H1 (cell line): ENCODE measurements around the gene HBD. TPM values are rescaled to one million over a fixed set of nuclear protein-coding genes. Genes with fewer than 3 reads are reported as not detected.

ENCODE experiments used
- CTCF ChIA-PET: fragments of 300-600 bp; sonication (Branson Sonifier 250); formaldehyde crosslinking; loops from one replicate; lab custom pipeline; 2021; ENCODE audit not compliant: partially characterized antibody; lab: Charles Lee
- POLR2A ChIA-PET: fragments of 300-600 bp; sonication (Branson Sonifier 250); formaldehyde crosslinking; loops from one replicate; lab custom pipeline; 2021; ENCODE audit warnings: inconsistent platforms; ENCODE audit not compliant: partially characterized antibody; lab: Charles Lee
- DNase-seq, 2 experiments: peaks; one replicate each; pipeline versions ENCODE4 v3.0.0 to v3.0.0-alpha.2; 2010 to 2022; ENCODE audit warnings: low spot score in 2 of 2, low read depth in 1 of 2, mixed read lengths in 1 of 2
- FAIRE-seq: peaks from 2 replicates; lab custom pipeline; 2011; peaks lifted over from hg19 to GRCh38; lab: Jason Lieb, UNC
- H2AFZ ChIP-seq: 2 replicates; pipeline ENCODE4 v1.8.1; 2012; ENCODE audit warnings: low read length, inconsistent platforms
- H2AK5ac ChIP-seq: 2 replicates; pipeline ENCODE4 v1.6.1; 2013; ENCODE audit warnings: low read depth, low read length
- H2BK120ac ChIP-seq: replicated peaks from 2 replicates; pipeline ENCODE3; 2013; ENCODE audit warnings: low read depth, low read length, inconsistent platforms
- H2BK12ac ChIP-seq: 2 replicates; pipeline ENCODE4 v1.6.1; 2013; ENCODE audit warnings: low read depth, low read length
- H2BK15ac ChIP-seq: 2 replicates; pipeline ENCODE4 v1.6.1; 2013; ENCODE audit warnings: low read length
- H2BK20ac ChIP-seq: 2 replicates; pipeline ENCODE4 v1.6.1; 2013; ENCODE audit warnings: low read length
- H2BK5ac ChIP-seq: 2 replicates; pipeline ENCODE4 v1.6.1; 2013; ENCODE audit warnings: low read depth, low read length
- H3K14ac ChIP-seq: 2 replicates; pipeline ENCODE4 v1.6.1; 2013; ENCODE audit warnings: inconsistent platforms; ENCODE audit not compliant: insufficient read length
- H3K18ac ChIP-seq: 2 replicates; pipeline ENCODE4 v1.6.1; 2013; ENCODE audit warnings: low read length; ENCODE audit errors: extremely low read depth
- H3K23ac ChIP-seq: 2 replicates; pipeline ENCODE4 v1.6.1; 2013; ENCODE audit warnings: inconsistent platforms; ENCODE audit not compliant: insufficient read length
- H3K23me2 ChIP-seq: 2 replicates; pipeline ENCODE4 v1.6.1; 2013; ENCODE audit warnings: low read depth, low read length
- H3K27ac ChIP-seq: 2 replicates; pipeline ENCODE4 v1.6.1; 2011; ENCODE audit warnings: low read depth, low read length, inconsistent platforms
- H3K27me3 ChIP-seq, 4 experiments: replicated peaks in 1 of 4; 1 replicate in 1 of 4; 2 replicates in 3 of 4; pipeline versions ENCODE4 v1.6.1 to v1.8.1; 2011 to 2013; ENCODE audit warnings: low read length in 3 of 4, mild to moderate bottlenecking in 3 of 4, inconsistent platforms in 2 of 4, mixed read lengths in 2 of 4, moderate library complexity in 1 of 4; ENCODE audit not compliant: control insufficient read depth in 3 of 4, insufficient read depth in 3 of 4; ENCODE audit errors: extremely low read depth in 1 of 4
- H3K36me3 ChIP-seq, 4 experiments: 2 replicates each; pipeline versions ENCODE4 v1.6.1 to v1.8.1; 2011 to 2013; ENCODE audit warnings: mild to moderate bottlenecking in 4 of 4, low read length in 3 of 4, moderate library complexity in 2 of 4, control low read depth in 1 of 4, inconsistent platforms in 1 of 4; ENCODE audit not compliant: insufficient read depth in 4 of 4, control insufficient read depth in 2 of 4
- H3K4ac ChIP-seq: replicated peaks from 2 replicates; pipeline ENCODE3; 2013; ENCODE audit warnings: low read length, low read depth, mixed read lengths, inconsistent platforms; ENCODE audit not compliant: insufficient read length
- H3K4me1 ChIP-seq, 4 experiments: replicated peaks in 1 of 4; 1 replicate in 1 of 4; 2 replicates in 3 of 4; pipeline versions ENCODE4 v1.6.1 to v1.8.1; 2011 to 2013; ENCODE audit warnings: low read length in 3 of 4, inconsistent platforms in 2 of 4, mixed read lengths in 1 of 4; ENCODE audit not compliant: insufficient read depth in 4 of 4, control insufficient read depth in 3 of 4
- H3K4me2 ChIP-seq, 2 experiments: 2 replicates each; pipeline versions ENCODE4 v1.6.1 to v1.8.1; 2011 to 2013; ENCODE audit warnings: low read depth in 2 of 2, low read length in 2 of 2, control low read depth in 1 of 2, inconsistent platforms in 1 of 2, mild to moderate bottlenecking in 1 of 2; ENCODE audit not compliant: insufficient read depth in 1 of 2
- H3K4me3 ChIP-seq, 4 experiments: fragments of 200-600, 300-600 bp in 1 of 4; sonication (generic), shearing (Covaris generic), sonication (Bioruptor Twin) in 1 of 4; 2 replicates each; pipeline versions ENCODE4 v1.5.1 to v1.8.1; 2011 to 2016; ENCODE audit warnings: low read length in 4 of 4, low read depth in 3 of 4, control low read depth in 2 of 4, inconsistent platforms in 2 of 4, mild to moderate bottlenecking in 2 of 4, mixed read lengths in 1 of 4, moderate library complexity in 1 of 4; ENCODE audit not compliant: insufficient read depth in 2 of 4; ENCODE audit errors: extremely low read depth in 1 of 4
- H3K56ac ChIP-seq: replicated peaks from 2 replicates; pipeline ENCODE3; 2013; ENCODE audit warnings: low read depth, mild to moderate bottlenecking, mixed read lengths, low read length, inconsistent platforms; ENCODE audit not compliant: insufficient read length
- H3K79me1 ChIP-seq: 2 replicates; pipeline ENCODE4 v1.6.1; 2013; ENCODE audit warnings: low read depth, low read length, control low read depth
- H3K79me2 ChIP-seq, 2 experiments: 2 replicates each; pipeline versions ENCODE4 v1.6.1 to v1.8.1; 2012 to 2013; ENCODE audit warnings: low read length in 2 of 2, mild to moderate bottlenecking in 2 of 2, inconsistent platforms in 1 of 2; ENCODE audit not compliant: insufficient read depth in 2 of 2, control insufficient read depth in 1 of 2
- H3K9ac ChIP-seq, 4 experiments: replicated peaks in 1 of 4; 1 replicate in 1 of 4; 2 replicates in 3 of 4; pipeline versions ENCODE4 v1.6.1 to v1.8.1; 2011 to 2013; ENCODE audit warnings: low read depth in 3 of 4, low read length in 3 of 4, control low read depth in 2 of 4, mild to moderate bottlenecking in 2 of 4, moderate library complexity in 2 of 4, inconsistent platforms in 1 of 4; ENCODE audit errors: extremely low read depth in 1 of 4
- H3K9me3 ChIP-seq, 2 experiments: 2 replicates each; pipeline versions ENCODE4 v1.6.1 to v1.8.1; 2012 to 2013; ENCODE audit warnings: mild to moderate bottlenecking in 2 of 2, moderate library complexity in 2 of 2, control low read depth in 1 of 2, inconsistent platforms in 1 of 2, low read depth in 1 of 2, low read length in 1 of 2, mixed read lengths in 1 of 2; ENCODE audit not compliant: insufficient read depth in 2 of 2
- H4K20me1 ChIP-seq, 2 experiments: replicated peaks in 1 of 2; 2 replicates each; pipeline versions ENCODE3 to v1.8.1; 2011 to 2013; ENCODE audit warnings: inconsistent platforms in 2 of 2, low read length in 2 of 2, mild to moderate bottlenecking in 1 of 2; ENCODE audit not compliant: insufficient read depth in 2 of 2, control insufficient read depth in 1 of 2
- H4K5ac ChIP-seq: 2 replicates; pipeline ENCODE4 v1.6.1; 2013; ENCODE audit warnings: low read length, low read depth, mixed read lengths, inconsistent platforms; ENCODE audit not compliant: insufficient read length
- H4K8ac ChIP-seq: 2 replicates; pipeline ENCODE4 v1.8.0; 2013; ENCODE audit warnings: mild to moderate bottlenecking, moderate library complexity, low read length, inconsistent platforms; ENCODE audit not compliant: insufficient read depth; ENCODE audit errors: extremely low read depth
- H4K91ac ChIP-seq: replicated peaks from 2 replicates; pipeline ENCODE3; 2013; ENCODE audit warnings: low read length, mixed read lengths, inconsistent platforms; ENCODE audit not compliant: insufficient read length
- ATF2 ChIP-seq: IDR thresholded peaks from 2 replicates; pipeline ENCODE4 v1.6.1; 2012; ENCODE audit warnings: low read length, inconsistent platforms
- BACH1 ChIP-seq: IDR thresholded peaks from 2 replicates; pipeline ENCODE4 v1.6.1; 2012; ENCODE audit warnings: low read length, improper control_type of control experiment
- CBX8 ChIP-seq: fragments of 300-800, 300-1000 bp; sonication (generic); IDR thresholded peaks from 2 replicates; pipeline ENCODE4 v1.7.1; 2016; ENCODE audit warnings: low read depth, low read length, borderline replicate concordance
- CTCF ChIP-seq, 3 experiments: IDR thresholded peaks; 1 replicate in 2 of 3; 2 replicates in 1 of 3; pipeline versions ENCODE4 v1.5.1 to v1.6.1; 2011; ENCODE audit warnings: low read length in 3 of 3, mild to moderate bottlenecking in 3 of 3, inconsistent platforms in 2 of 3, low read depth in 1 of 3, moderate library complexity in 1 of 3; ENCODE audit not compliant: insufficient read depth in 1 of 3; ENCODE audit errors: control extremely low read depth in 1 of 3
- NANOG ChIP-seq: IDR thresholded peaks from 2 replicates; pipeline ENCODE4 v1.6.1; 2011; ENCODE audit warnings: low read length, low read depth, mild to moderate bottlenecking, inconsistent platforms; ENCODE audit not compliant: insufficient read depth, poor library complexity, severe bottlenecking
- RBBP5 ChIP-seq: IDR thresholded peaks from 2 replicates; pipeline ENCODE4 v1.7.1; 2012; ENCODE audit warnings: low read depth, mild to moderate bottlenecking, inconsistent platforms, low read length, moderate library complexity, borderline replicate concordance
- RFX5 ChIP-seq: IDR thresholded peaks from 2 replicates; pipeline ENCODE4 v1.6.1; 2011; ENCODE audit warnings: low read depth, low read length, improper control_type of control experiment, borderline replicate concordance
- SRF ChIP-seq: IDR thresholded peaks from 2 replicates; pipeline ENCODE4 v1.6.1; 2011; ENCODE audit warnings: mild to moderate bottlenecking, low read depth, low read length, moderate library complexity
- TAF7 ChIP-seq: optimal IDR thresholded peaks from 2 replicates; pipeline ENCODE3; 2011; ENCODE audit warnings: low read depth, mild to moderate bottlenecking, inconsistent platforms, low read length, moderate library complexity, borderline replicate concordance
- YY1 ChIP-seq: IDR thresholded peaks from 2 replicates; pipeline ENCODE4 v1.6.1; 2011; ENCODE audit warnings: low read depth, mild to moderate bottlenecking, low read length
- WGBS, 2 experiments: shearing (Covaris generic) in 1 of 2; methylation state at CpG; one replicate each; pipeline versions ENCODE4 v1.1.6 to v1.1.7; 2013 to 2015; ENCODE audit warnings: low lambda C conversion rate in 2 of 2, mixed read lengths in 2 of 2, inconsistent platforms in 1 of 2, low coverage in 1 of 2, missing lambda C conversion rate in 1 of 2; ENCODE audit not compliant: insufficient replicate concordance in 2 of 2, insufficient coverage in 1 of 2, insufficient read length in 1 of 2; ENCODE audit errors: extremely low coverage in 1 of 2, missing lambda C conversion rate in 1 of 2; 5-methylcytosine and 5-hydroxymethylcytosine counted together
- polyA plus RNA-seq, 7 experiments: library from polyadenylated mRNA; depleted of rRNA in 3 of 7; stranded (reverse) in 5 of 7; unstranded in 2 of 7; fragments of >200 nt in 5 of 7; fragments of 200-250 nt in 2 of 7; gene quantifications; 1 replicate in 5 of 7; 2 replicates in 1 of 7; 4 replicates in 1 of 7; pipeline versions ENCODE4 v1.2.1 to v1.2.3, GENCODE V29; 2011 to 2013; ENCODE audit warnings: missing spikeins in 2 of 7, mixed read lengths in 2 of 7
- total RNA-seq: library from RNA; stranded (reverse); fragmentation: NEBNext Ultra II Directional; extraction: Animal tissue kit (Norgen Biotek cat#: 25700); gene quantifications from 2 replicates; pipeline ENCODE4 v1.2.1, GENCODE V29; 2021

Gene HBD
- total and polyA plus RNA-seq, 2 of the 8 experiments (the other 6 are each of a cell fraction or from before 2014, with no cell fraction given) = not detected

GRCh38 chr11:5283882-5284281 lies 49.6 kb upstream of the HBD start:
- H3K18ac ChIP-seq = no peak overlapping the region
- no peak overlapping the region for H3K4ac ChIP-seq
- no peak overlapping the region for H3K9ac ChIP-seq
- H2AFZ ChIP-seq = no peak overlapping the region
- DNase-seq (no peak), FAIRE-seq (no peak)
- H3K4me3 ChIP-seq = no peak overlapping the region
- no peak overlapping the region for H3K27ac ChIP-seq
- H2BK20ac ChIP-seq = no peak overlapping the region
- no peak overlapping the region for H2BK5ac ChIP-seq
- H3K14ac ChIP-seq = no peak overlapping the region
- H3K56ac ChIP-seq = no peak overlapping the region
- H3K23ac ChIP-seq = no peak overlapping the region
- no peak overlapping the region for H4K91ac ChIP-seq
- no peaks in the 10 kb centered on the region for H4K20me1 ChIP-seq
- POLR2A ChIA-PET = no interaction called here
- H4K5ac ChIP-seq = no peak overlapping the region
- no peaks in the 10 kb centered on the region for H3K79me2 ChIP-seq
- H3K23me2 ChIP-seq = no peaks in the 10 kb centered on the region
- H2BK120ac ChIP-seq = no peak overlapping the region
- no peak overlapping the region for H2BK12ac ChIP-seq
- H2BK15ac ChIP-seq = no peak overlapping the region
- H3K4me1 ChIP-seq = no peaks in the 10 kb centered on the region
- H4K8ac ChIP-seq = no peak overlapping the region
- H3K27me3 ChIP-seq = no peaks in the 10 kb centered on the region
- no peaks in the 10 kb centered on the region for H3K9me3 ChIP-seq
- no peaks in the 10 kb centered on the region for H3K36me3 ChIP-seq
- H3K79me1 ChIP-seq = 0 out of 2 replicates have a peak, but pooled peaks cover 2% of the 10 kb centered on the region
- CTCF ChIA-PET = no interaction called here
- no peak overlapping the region for H3K4me2 ChIP-seq
- WGBS, 2 experiments = 81% methylated on average over 1 of the region's 1 CpG; no CpG with 5 or more reads in 1 of the 2 experiments
- no peak overlapping the region for H2AK5ac ChIP-seq
- no peak for TF ChIP-seq YY1
- no peak for TF ChIP-seq TAF7
- no peak for TF ChIP-seq SRF
- TF ChIP-seq RFX5 = no peak
- TF ChIP-seq ATF2 = no peak
- TF ChIP-seq NANOG = no peak
- no peak for TF ChIP-seq CTCF (IDR thresholded peaks at IDR 0.05; ENCODE audit: control extremely low read depth in 1 of 3, insufficient read depth in 1 of 3, low read depth in 1 of 3, low read length in 3 of 3)
- TF ChIP-seq BACH1 = no peak
- no peak for TF ChIP-seq CBX8
- no peak for TF ChIP-seq RBBP5
